Type B pancreatic cell (in vitro differentiated cells): ENCODE results near the gene CNTRL. TPM values are rescaled to one million over a fixed set of nuclear protein-coding genes. Genes with fewer than 3 reads are reported as not detected.

Experiments
- DNase-seq: peaks from one replicate; pipeline ENCODE4 v3.0.0; 2021; ENCODE audit warnings: mixed read lengths; ENCODE audit not compliant: unreplicated experiment; ENCODE audit errors: extremely low spot score
- H3K27ac Mint-ChIP-seq: 2 replicates; pipeline ENCODE4 v1.8.0; 2021; ENCODE audit warnings: mild to moderate bottlenecking, mixed read lengths
- H3K27me3 Mint-ChIP-seq: 2 replicates; pipeline ENCODE4 v1.8.0; 2021; ENCODE audit warnings: mixed read lengths
- H3K36me3 Mint-ChIP-seq: 2 replicates; pipeline ENCODE4 v1.8.0; 2021; ENCODE audit warnings: mixed read lengths
- H3K4me1 Mint-ChIP-seq: one replicate; pipeline ENCODE4 v1.8.0; 2021; ENCODE audit warnings: mixed read lengths; ENCODE audit not compliant: unreplicated experiment
- H3K4me3 Mint-ChIP-seq: 2 replicates; pipeline ENCODE4 v1.8.0; 2021; ENCODE audit warnings: mild to moderate bottlenecking, mixed read lengths
- H3K9me3 Mint-ChIP-seq: 2 replicates; pipeline ENCODE4 v1.8.0; 2021; ENCODE audit warnings: mixed read lengths
- CTCF ChIP-seq: fragments of 200-600 bp; sonication (generic); conservative IDR thresholded peaks from 2 replicates; pipeline ENCODE4 v1.5.0; 2021; ENCODE audit warnings: antibody characterized with exemption, mild to moderate bottlenecking
- total RNA-seq: library from RNA; stranded (reverse); gene quantifications from 2 replicates; pipeline ENCODE4 v1.2.1, GENCODE V29; 2021; ENCODE audit warnings: low replicate concordance

CNTRL gene
- total RNA-seq, 1 donor from 2014 or later: 20.9 TPM

- H3K36me3 Mint-ChIP-seq: no peaks in the 10 kb centered on the region
- H3K27ac Mint-ChIP-seq: no peak overlapping the region
- H3K9me3 Mint-ChIP-seq: no peaks in the 10 kb centered on the region
- H3K4me3 Mint-ChIP-seq: no peak overlapping the region
- no peak for DNase-seq
- no peak for TF ChIP-seq CTCF
- H3K27me3 Mint-ChIP-seq: no peaks in the 10 kb centered on the region
- H3K4me1 Mint-ChIP-seq: peaks cover 7% of the 10 kb centered on the region
Measured at GRCh38 chr9:121204121-121204520, 129.4 kb downstream of the CNTRL start.

GRCh38 chr9:121204611-121205010, 129.9 kb downstream of the CNTRL start:
- DNase-seq: no peak
- Mint-ChIP-seq H3K27ac (no peak overlapping the region), H3K27me3 (no peaks in the 10 kb centered on the region), H3K4me3 (no peak overlapping the region), H3K36me3 (no peaks in the 10 kb centered on the region), H3K4me1 (peaks cover 4% of the 10 kb centered on the region), H3K9me3 (no peaks in the 10 kb centered on the region)
- no peak for TF ChIP-seq CTCF

- no peak overlapping the region for H3K27ac Mint-ChIP-seq
- no peaks in the 10 kb centered on the region for H3K36me3 Mint-ChIP-seq
- H3K4me1 Mint-ChIP-seq: no peaks in the 10 kb centered on the region
- no peak overlapping the region for H3K4me3 Mint-ChIP-seq
- H3K27me3 Mint-ChIP-seq: no peaks in the 10 kb centered on the region
- DNase-seq: no peak
- H3K9me3 Mint-ChIP-seq: no peaks in the 10 kb centered on the region
- no peak for TF ChIP-seq CTCF
Measured at GRCh38 chr9:121206516-121207370, 132.0 kb downstream of the CNTRL start.

GRCh38 chr9:121207371-121207940, 132.7 kb downstream of the CNTRL start:
- Mint-ChIP-seq H3K9me3 (no peaks in the 10 kb centered on the region), H3K27me3 (no peaks in the 10 kb centered on the region), H3K36me3 (no peaks in the 10 kb centered on the region)

GRCh38 chr9:121210536-121210935, 135.8 kb downstream of the CNTRL start:
- DNase-seq: no peak
- peaks cover 6% of the 10 kb centered on the region for H3K4me1 Mint-ChIP-seq
- H3K4me3 Mint-ChIP-seq: no peak overlapping the region
- no peak for TF ChIP-seq CTCF
- no peaks in the 10 kb centered on the region for H3K36me3 Mint-ChIP-seq
- no peak overlapping the region for H3K27ac Mint-ChIP-seq
- H3K27me3 Mint-ChIP-seq: no peaks in the 10 kb centered on the region
- no peaks in the 10 kb centered on the region for H3K9me3 Mint-ChIP-seq

More at GRCh38 chr9:121207371-121207940, 132.7 kb downstream of the CNTRL start:
- no peak for DNase-seq
- H3K4me1 Mint-ChIP-seq: no peaks in the 10 kb centered on the region
- no peak overlapping the region for H3K27ac Mint-ChIP-seq
- H3K4me3 Mint-ChIP-seq: no peak overlapping the region
- no peak for TF ChIP-seq CTCF
